CD14-positive monocyte (primary cell): ENCODE results near the gene NSD2. TPM values are rescaled to one million over a fixed set of nuclear protein-coding genes. Genes with fewer than 3 reads are reported as not detected.

Experiments
- DNase-seq, 3 donors: peaks; one replicate each; pipeline ENCODE4 v3.0.0-alpha.2; 2011 to 2022
- H2AFZ ChIP-seq: 2 replicates; pipeline ENCODE4 v1.6.0; 2012; ENCODE audit warnings: mild to moderate bottlenecking, low read depth, low read length, inconsistent platforms; ENCODE audit not compliant: insufficient read depth, poor library complexity, severe bottlenecking
- H3K27ac ChIP-seq, 2 donors: 1 replicate in 1 of 2; 2 replicates in 1 of 2; pipeline ENCODE4 v1.5.1; 2012 to 2013; ENCODE audit warnings: low read length in 2 of 2, control low read depth in 1 of 2, inconsistent platforms in 1 of 2, low read depth in 1 of 2, mild to moderate bottlenecking in 1 of 2
- H3K27me3 ChIP-seq, 2 donors: one replicate each; pipeline versions ENCODE4 v1.6.0 to v1.6.1; 2011 to 2013; ENCODE audit warnings: low read length in 2 of 2; ENCODE audit not compliant: control insufficient read depth in 2 of 2, insufficient read depth in 2 of 2
- H3K36me3 ChIP-seq, 2 donors: replicated peaks in 1 of 2; 1 replicate in 1 of 2; 2 replicates in 1 of 2; pipeline versions ENCODE4 v1.5.1 to v1.6.1; 2012 to 2013; ENCODE audit warnings: low read length in 2 of 2, control low read depth in 1 of 2, inconsistent platforms in 1 of 2, mild to moderate bottlenecking in 1 of 2; ENCODE audit not compliant: insufficient read depth in 2 of 2, control insufficient read depth in 1 of 2
- H3K4me1 ChIP-seq, 2 donors: 1 replicate in 1 of 2; 2 replicates in 1 of 2; pipeline versions ENCODE4 v1.5.1 to v1.6.1; 2012 to 2013; ENCODE audit warnings: low read length in 2 of 2, control low read depth in 1 of 2, inconsistent platforms in 1 of 2, mild to moderate bottlenecking in 1 of 2, moderate library complexity in 1 of 2; ENCODE audit not compliant: insufficient read depth in 2 of 2, control insufficient read depth in 1 of 2
- H3K4me2 ChIP-seq: replicated peaks from 2 replicates; pipeline ENCODE3; 2012; ENCODE audit warnings: low read length, moderate library complexity, mild to moderate bottlenecking; ENCODE audit not compliant: poor library complexity, severe bottlenecking; ENCODE audit errors: extremely low read depth
- H3K4me3 ChIP-seq, 3 experiments: fragments of 200-600 bp in 1 of 3; sonication (generic) in 1 of 3; replicated peaks in 1 of 3; 1 replicate in 2 of 3; 2 replicates in 1 of 3; pipeline ENCODE4 v1.5.1; 2011 to 2013; ENCODE audit warnings: low read length in 3 of 3, mild to moderate bottlenecking in 3 of 3, control low read depth in 2 of 3, low read depth in 2 of 3, inconsistent platforms in 1 of 3, moderate library complexity in 1 of 3
- H3K79me2 ChIP-seq: 2 replicates; pipeline ENCODE4 v1.6.0; 2012; ENCODE audit warnings: mild to moderate bottlenecking, control low read depth, inconsistent platforms, low read length, moderate library complexity; ENCODE audit not compliant: insufficient read depth
- H3K9ac ChIP-seq: 2 replicates; pipeline ENCODE4 v1.6.0; 2017; ENCODE audit warnings: low read length, mild to moderate bottlenecking; ENCODE audit not compliant: insufficient read depth, poor library complexity, severe bottlenecking
- H3K9me3 ChIP-seq, 2 donors: replicated peaks in 1 of 2; 1 replicate in 1 of 2; 2 replicates in 1 of 2; pipeline versions ENCODE4 v1.5.1 to v1.6.1; 2012 to 2013; ENCODE audit warnings: low read length in 2 of 2, control low read depth in 1 of 2; ENCODE audit not compliant: control insufficient read depth in 1 of 2, insufficient read depth in 1 of 2
- H4K20me1 ChIP-seq: 2 replicates; pipeline ENCODE4 v1.6.0; 2012; ENCODE audit warnings: mild to moderate bottlenecking, low read length, control low read depth, moderate library complexity; ENCODE audit not compliant: insufficient read depth
- H3K27ac Mint-ChIP-seq, 7 donors: one replicate each; pipeline ENCODE4 v1.8.0; 2020; ENCODE audit warnings: mild to moderate bottlenecking in 7 of 7, mixed read lengths in 7 of 7, moderate library complexity in 6 of 7, inconsistent platforms in 2 of 7
- H3K27me3 Mint-ChIP-seq, 3 donors: one replicate each; pipeline ENCODE4 v1.8.0; 2021 to 2022; ENCODE audit warnings: low read depth in 3 of 3, mild to moderate bottlenecking in 3 of 3, mixed read lengths in 3 of 3, moderate library complexity in 3 of 3, inconsistent platforms in 1 of 3
- H3K36me3 Mint-ChIP-seq, 2 donors: one replicate each; pipeline ENCODE4 v1.8.0; 2020; ENCODE audit warnings: mixed read lengths in 2 of 2, inconsistent platforms in 1 of 2, mild to moderate bottlenecking in 1 of 2
- H3K4me1 Mint-ChIP-seq: one replicate; pipeline ENCODE4 v1.8.0; 2020; ENCODE audit warnings: mild to moderate bottlenecking, mixed read lengths
- H3K4me3 Mint-ChIP-seq, 2 donors: one replicate each; pipeline ENCODE4 v1.8.0; 2020; ENCODE audit warnings: mild to moderate bottlenecking in 2 of 2, mixed read lengths in 2 of 2, moderate library complexity in 1 of 2
- H3K9me3 Mint-ChIP-seq, 7 donors: one replicate each; pipeline ENCODE4 v1.8.0; 2020 to 2022; ENCODE audit warnings: mixed read lengths in 7 of 7, mild to moderate bottlenecking in 6 of 7, moderate library complexity in 6 of 7, inconsistent platforms in 2 of 7
- WGBS: methylation state at CpG from one replicate; pipeline ENCODE4 v1.1.5; 2013; ENCODE audit warnings: missing lambda C conversion rate; ENCODE audit not compliant: insufficient coverage; 5-methylcytosine and 5-hydroxymethylcytosine counted together
- intact Hi-C, 2 donors: fragments of 100-400 bp; cut with micrococcal nuclease; formaldehyde crosslinking; loops; one replicate each; pipeline versions ENCODE4 v1.15.0 to v1.15.1; 2023
- polyA plus RNA-seq, 3 donors: library from polyadenylated mRNA; depleted of rRNA in 1 of 3; unstranded in 2 of 3; stranded (reverse) in 1 of 3; fragments of 300-500 nt in 2 of 3; fragments of >200 nt in 1 of 3; fragmentation: Illumina TruSeq in 2 of 3; gene quantifications; 1 replicate in 2 of 3; 2 replicates in 1 of 3; pipeline ENCODE4 v1.2.3, GENCODE V29; 2012 to 2021
- TF ChIP-seq, protein P1 (sequence below): fragments of 200-600 bp; IDR thresholded peaks from one replicate; pipeline ENCODE4 v1.8.0; 2022; ENCODE audit warnings: antibody characterized with exemption, mild to moderate bottlenecking

NSD2 gene
- polyA plus RNA-seq, 3 donors = 1.9 to 8.7 (median 2.3) TPM

DNA sequence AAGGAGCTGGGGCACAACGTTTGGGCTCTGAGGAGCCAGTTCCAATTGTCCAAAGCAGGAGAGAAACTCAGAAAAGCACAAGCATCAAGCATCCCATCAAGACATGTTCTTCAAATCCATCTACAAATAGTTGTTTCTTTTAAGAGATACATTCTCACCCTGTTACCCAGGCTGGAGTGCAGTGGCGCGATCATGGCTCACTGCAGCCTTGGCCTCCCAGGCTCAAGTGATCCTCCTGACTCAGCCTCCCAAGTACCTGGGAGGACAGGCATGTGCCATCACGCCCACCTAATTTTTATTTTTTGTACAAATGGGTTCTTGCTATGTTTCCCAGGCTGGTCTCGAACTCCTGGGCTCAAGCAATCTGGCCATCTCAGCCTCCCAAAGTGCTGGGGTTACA is 119.5 kb downstream of the NSD2 start:
- intact Hi-C loops = no loop called here
- H4K20me1 ChIP-seq = peaks cover 53% of the 10 kb centered on the region
- peaks cover 37% of the 10 kb centered on the region for H3K79me2 ChIP-seq

DNA sequence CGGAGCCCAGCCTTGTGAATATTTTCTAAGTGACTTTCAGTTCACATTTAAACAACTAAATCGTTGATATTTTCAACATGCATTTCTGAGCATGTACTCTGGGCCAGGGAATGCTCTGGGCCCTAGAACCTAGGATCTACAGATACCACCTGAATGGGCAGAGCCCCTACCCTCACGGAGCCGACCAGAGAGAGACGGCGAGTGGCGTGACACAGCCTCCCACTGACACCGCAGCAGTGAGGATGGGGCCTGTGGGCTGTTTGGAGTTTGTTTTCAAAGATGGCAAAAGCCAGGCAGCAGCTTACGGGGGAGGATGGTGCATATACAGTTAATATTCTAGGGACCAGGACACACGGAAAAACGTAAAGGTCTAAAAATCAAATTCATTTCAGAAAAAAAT is 119.9 kb downstream of the NSD2 start:
- no peak for DNase-seq
- peaks cover 41% of the 10 kb centered on the region for H3K79me2 ChIP-seq
- 78% methylated on average over 4 of the region's 11 CpGs for WGBS

More for the DNA sequence above, 119.5 kb downstream of the NSD2 start:
- Mint-ChIP-seq H3K27ac (peak overlapping the region in 2 of 7 donors; percentile 30 to 45), H3K27me3 (no peaks in the 10 kb centered on the region), H3K4me3 (no peak overlapping the region), H3K4me1 (no peaks in the 10 kb centered on the region), H3K36me3 (peaks cover 43 to 73% of the 10 kb centered on the region in 2 donors), H3K9me3 (peaks cover 0 to 4% (median 0%) of the 10 kb centered on the region in 7 donors)
- Histone ChIP-seq H3K9ac (no peak overlapping the region), H3K36me3 (peaks cover 56 to 64% of the 10 kb centered on the region in 2 donors), H3K4me2 (no peak overlapping the region), H3K27ac (no peak overlapping the region), H3K27me3 (no peaks in the 10 kb centered on the region), H3K4me1 (no peaks in the 10 kb centered on the region), H3K9me3 (no peaks in the 10 kb centered on the region), H2AFZ (no peak overlapping the region), H3K4me3 (no peak overlapping the region)
- DNase-seq = no peak
- WGBS = 100% methylated on average over 3 of the region's 5 CpGs
- TF ChIP-seq, protein P1, sequence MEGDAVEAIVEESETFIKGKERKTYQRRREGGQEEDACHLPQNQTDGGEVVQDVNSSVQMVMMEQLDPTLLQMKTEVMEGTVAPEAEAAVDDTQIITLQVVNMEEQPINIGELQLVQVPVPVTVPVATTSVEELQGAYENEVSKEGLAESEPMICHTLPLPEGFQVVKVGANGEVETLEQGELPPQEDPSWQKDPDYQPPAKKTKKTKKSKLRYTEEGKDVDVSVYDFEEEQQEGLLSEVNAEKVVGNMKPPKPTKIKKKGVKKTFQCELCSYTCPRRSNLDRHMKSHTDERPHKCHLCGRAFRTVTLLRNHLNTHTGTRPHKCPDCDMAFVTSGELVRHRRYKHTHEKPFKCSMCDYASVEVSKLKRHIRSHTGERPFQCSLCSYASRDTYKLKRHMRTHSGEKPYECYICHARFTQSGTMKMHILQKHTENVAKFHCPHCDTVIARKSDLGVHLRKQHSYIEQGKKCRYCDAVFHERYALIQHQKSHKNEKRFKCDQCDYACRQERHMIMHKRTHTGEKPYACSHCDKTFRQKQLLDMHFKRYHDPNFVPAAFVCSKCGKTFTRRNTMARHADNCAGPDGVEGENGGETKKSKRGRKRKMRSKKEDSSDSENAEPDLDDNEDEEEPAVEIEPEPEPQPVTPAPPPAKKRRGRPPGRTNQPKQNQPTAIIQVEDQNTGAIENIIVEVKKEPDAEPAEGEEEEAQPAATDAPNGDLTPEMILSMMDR = no peak

More for the DNA sequence above, 119.9 kb downstream of the NSD2 start:
- intact Hi-C loops = no loop called here
- Mint-ChIP-seq H3K36me3 (peaks cover 44 to 69% of the 10 kb centered on the region in 2 donors), H3K9me3 (peaks cover 0 to 4% (median 0%) of the 10 kb centered on the region in 7 donors), H3K4me3 (no peak overlapping the region), H3K27me3 (no peaks in the 10 kb centered on the region), H3K4me1 (no peaks in the 10 kb centered on the region), H3K27ac (no peak overlapping the region)
- no peak overlapping the region for H3K9ac ChIP-seq
- H3K4me2 ChIP-seq = no peak overlapping the region
- H3K4me3 ChIP-seq = no peak overlapping the region
- peaks cover 52 to 60% of the 10 kb centered on the region in 2 donors for H3K36me3 ChIP-seq
- peaks cover 57% of the 10 kb centered on the region for H4K20me1 ChIP-seq
- H3K4me1 ChIP-seq = no peaks in the 10 kb centered on the region
- H2AFZ ChIP-seq = no peak overlapping the region
- no peak overlapping the region for H3K27ac ChIP-seq
- H3K9me3 ChIP-seq = no peaks in the 10 kb centered on the region
- TF ChIP-seq, protein P1 = no peak
- H3K27me3 ChIP-seq = no peaks in the 10 kb centered on the region
